Spleen (tissue), 11 donors: ENCODE measurements around the gene HIVEP1. TPM values are rescaled to one million over a fixed set of nuclear protein-coding genes. Genes with fewer than 3 reads are reported as not detected.

ENCODE experiments used
- DNase-seq: peaks from one replicate; pipeline ENCODE4 v3.0.0-alpha.2; 2020
- H3K27ac ChIP-seq, 8 donors: fragments of 200-600 bp; sonication (generic) in 7 of 8; 1 replicate in 4 of 8; 2 replicates in 4 of 8; pipeline versions ENCODE4 v1.5.0 to v1.8.0; 2016 to 2021; ENCODE audit warnings: inconsistent platforms in 4 of 8, mild to moderate bottlenecking in 4 of 8, moderate library complexity in 1 of 8
- H3K27me3 ChIP-seq, 7 donors: fragments of 200-600 bp; sonication (generic) in 6 of 7; replicated peaks in 1 of 7; 1 replicate in 4 of 7; 2 replicates in 3 of 7; pipeline versions ENCODE4 v1.5.0 to v1.8.0; 2016 to 2021; ENCODE audit warnings: inconsistent platforms in 3 of 7, mild to moderate bottlenecking in 1 of 7
- H3K36me3 ChIP-seq, 6 donors: fragments of 200-600 bp; sonication (generic) in 5 of 6; 1 replicate in 4 of 6; 2 replicates in 2 of 6; pipeline versions ENCODE4 v1.5.0 to v1.8.0; 2016 to 2021; ENCODE audit warnings: inconsistent platforms in 2 of 6
- H3K4me1 ChIP-seq, 6 donors: fragments of 200-600 bp; sonication (generic) in 5 of 6; 1 replicate in 3 of 6; 2 replicates in 3 of 6; pipeline versions ENCODE4 v1.5.0 to v1.8.0; 2016 to 2021; ENCODE audit warnings: inconsistent platforms in 3 of 6
- H3K4me3 ChIP-seq, 8 donors: fragments of 200-600 bp; sonication (generic) in 7 of 8; 1 replicate in 4 of 8; 2 replicates in 4 of 8; pipeline versions ENCODE4 v1.5.0 to v1.8.0; 2016 to 2021; ENCODE audit warnings: inconsistent platforms in 4 of 8, mild to moderate bottlenecking in 4 of 8, moderate library complexity in 2 of 8
- H3K9me3 ChIP-seq, 8 donors: fragments of 200-600 bp; sonication (generic) in 7 of 8; 1 replicate in 4 of 8; 2 replicates in 4 of 8; pipeline versions ENCODE4 v1.5.0 to v1.8.0; 2016 to 2021; ENCODE audit warnings: inconsistent platforms in 4 of 8
- POLR2A ChIP-seq, 3 donors: fragments of 450-650 bp; IDR thresholded peaks; one replicate each; pipeline ENCODE4 v1.5.1; 2017; ENCODE audit warnings: antibody characterized with exemption in 3 of 3, mild to moderate bottlenecking in 1 of 3
- POLR2AphosphoS5 ChIP-seq, 3 donors: sonication (generic); formaldehyde crosslinking; IDR thresholded peaks; one replicate each; pipeline ENCODE4 v1.5.1; 2017; ENCODE audit warnings: antibody characterized with exemption in 3 of 3
- WGBS, 5 donors: extraction: QIAGEN DNeasy Blood & Tissue Kit in 3 of 5; methylation state at CpG; one replicate each; pipeline versions ENCODE4 v1.1.5 to v1.1.7; 2013 to 2018; 5-methylcytosine and 5-hydroxymethylcytosine counted together
- intact Hi-C: fragments of 100-400 bp; cut with DNase I; formaldehyde crosslinking; loops from one replicate; pipeline ENCODE4 v1.15.0; 2023; ENCODE audit warnings: low total_unique reads
- polyA plus RNA-seq, 3 donors: library from polyadenylated mRNA; stranded (reverse); fragments of 200-250 nt; gene quantifications; one replicate each; pipeline ENCODE4 v1.2.1, GENCODE V29; 2013
- total RNA-seq, 7 donors: library from RNA; depleted of rRNA in 3 of 7; stranded (reverse); fragments of >200 nt in 3 of 7; fragmentation: NEBNext Ultra II Directional in 4 of 7; extraction: Animal tissue kit (Norgen Biotek cat#: 25700) in 4 of 7; gene quantifications; one replicate each; pipeline versions ENCODE4 v1.1.0 to v1.2.1, GENCODE V29; 2016 to 2021
- TF ChIP-seq, protein P1 (sequence below), 11 experiments: fragments of 200-600 bp in 7 of 11; fragments of 450-650 bp in 4 of 11; sonication (generic) in 4 of 11; IDR thresholded peaks in 8 of 11; conservative IDR thresholded peaks in 3 of 11; 1 replicate in 7 of 11; 2 replicates in 4 of 11; pipeline versions ENCODE4 v1.4.0 to v1.8.0; 2016 to 2021; ENCODE audit warnings: antibody characterized with exemption in 11 of 11, inconsistent platforms in 4 of 11, mild to moderate bottlenecking in 1 of 11
- donor health status: healthy with polysubstance abuse.
- donor health status: DM: no; HTN: no; CAD: no; lungs with moderate emphysema.
- donor health status: DM: no; HTN: no; CAD: no.
- donor health status: Bipolar disorder and iron deficiency.
- donor health status: healthy.
- donor health status: DM: no; HTN: no; CAD: no.
- donor health status: DM: yes; HTN: yes; CAD: no.

The HIVEP1 gene
- total and polyA plus RNA-seq, 10 donors = 2.8 to 64.1 (median 39.7) TPM

DNA sequence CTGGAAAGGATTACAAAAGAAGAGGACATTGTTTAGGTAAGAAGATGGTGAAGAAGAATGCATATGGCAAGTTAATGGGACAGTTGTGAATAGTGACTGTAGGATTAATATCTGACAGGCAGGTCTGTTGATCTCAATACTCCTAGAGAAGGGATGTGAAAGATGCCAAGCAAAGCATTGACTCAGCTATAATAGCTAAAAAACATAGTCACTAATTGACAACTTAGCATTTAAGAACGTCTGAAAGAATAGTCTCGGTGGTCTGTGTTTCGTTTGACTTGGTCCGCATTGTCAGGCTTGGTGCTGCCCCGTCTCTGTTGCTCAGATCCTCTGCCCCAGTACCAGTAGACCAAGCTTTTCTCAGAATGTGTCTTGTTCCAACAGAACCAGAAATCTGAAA lies 65.9 kb downstream of the HIVEP1 start:
- no peaks in the 10 kb centered on the region for H3K27me3 ChIP-seq
- peaks cover 5 to 44% (median 17%) of the 10 kb centered on the region in 6 donors for H3K4me1 ChIP-seq
- no peak for DNase-seq
- H3K9me3 ChIP-seq = no peaks in the 10 kb centered on the region
- H3K36me3 ChIP-seq = peaks cover 0 to 9% (median 0%) of the 10 kb centered on the region in 6 donors
- no peak for TF ChIP-seq POLR2A (IDR thresholded peaks at IDR 0.05)
- TF ChIP-seq, protein P1, sequence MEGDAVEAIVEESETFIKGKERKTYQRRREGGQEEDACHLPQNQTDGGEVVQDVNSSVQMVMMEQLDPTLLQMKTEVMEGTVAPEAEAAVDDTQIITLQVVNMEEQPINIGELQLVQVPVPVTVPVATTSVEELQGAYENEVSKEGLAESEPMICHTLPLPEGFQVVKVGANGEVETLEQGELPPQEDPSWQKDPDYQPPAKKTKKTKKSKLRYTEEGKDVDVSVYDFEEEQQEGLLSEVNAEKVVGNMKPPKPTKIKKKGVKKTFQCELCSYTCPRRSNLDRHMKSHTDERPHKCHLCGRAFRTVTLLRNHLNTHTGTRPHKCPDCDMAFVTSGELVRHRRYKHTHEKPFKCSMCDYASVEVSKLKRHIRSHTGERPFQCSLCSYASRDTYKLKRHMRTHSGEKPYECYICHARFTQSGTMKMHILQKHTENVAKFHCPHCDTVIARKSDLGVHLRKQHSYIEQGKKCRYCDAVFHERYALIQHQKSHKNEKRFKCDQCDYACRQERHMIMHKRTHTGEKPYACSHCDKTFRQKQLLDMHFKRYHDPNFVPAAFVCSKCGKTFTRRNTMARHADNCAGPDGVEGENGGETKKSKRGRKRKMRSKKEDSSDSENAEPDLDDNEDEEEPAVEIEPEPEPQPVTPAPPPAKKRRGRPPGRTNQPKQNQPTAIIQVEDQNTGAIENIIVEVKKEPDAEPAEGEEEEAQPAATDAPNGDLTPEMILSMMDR (IDR thresholded peaks at IDR 0.05 in 8 of 11, conservative IDR thresholded peaks at IDR 0.05 in 3 of 11) = no peak
- no peak for TF ChIP-seq POLR2AphosphoS5 (IDR thresholded peaks at IDR 0.05)
- no peak overlapping the region for H3K4me3 ChIP-seq
- WGBS, 5 donors = 93 to 95% (median 94%) methylated on average over 5 of the region's 5 CpGs
- intact Hi-C loops = no loop called here
- H3K27ac ChIP-seq = no peak overlapping the region

DNA sequence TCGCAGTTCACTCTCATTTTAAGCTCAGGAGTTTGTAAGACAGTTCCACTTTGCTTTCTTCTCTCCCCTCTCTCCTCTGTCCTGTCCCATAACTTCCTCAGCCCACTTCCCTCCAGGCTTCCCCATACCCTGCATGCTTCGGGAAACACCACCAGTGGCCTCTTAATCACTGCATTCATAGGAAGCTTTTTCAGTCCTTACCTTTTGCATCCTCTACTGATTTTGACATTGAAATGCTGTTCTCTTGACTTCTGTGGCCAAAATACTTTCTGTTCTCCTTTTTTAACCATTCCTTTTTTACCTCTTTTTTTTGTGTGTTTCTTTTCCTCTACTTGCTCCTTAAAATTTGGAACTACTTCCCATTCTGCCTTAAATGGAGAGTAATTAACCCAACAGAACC lies 69.7 kb downstream of the HIVEP1 start:
- peaks cover 0 to 9% (median 0%) of the 10 kb centered on the region in 6 donors for H3K36me3 ChIP-seq
- intact Hi-C loops = no loop called here
- H3K27me3 ChIP-seq = no peaks in the 10 kb centered on the region
- H3K27ac ChIP-seq = no peak overlapping the region
- H3K4me3 ChIP-seq = no peak overlapping the region
- DNase-seq = no peak
- TF ChIP-seq, protein P1 (IDR thresholded peaks at IDR 0.05 in 8 of 11, conservative IDR thresholded peaks at IDR 0.05 in 3 of 11) = no peak
- TF ChIP-seq POLR2A (IDR thresholded peaks at IDR 0.05) (no peak), POLR2AphosphoS5 (IDR thresholded peaks at IDR 0.05) (no peak)
- H3K9me3 ChIP-seq = no peaks in the 10 kb centered on the region
- peaks cover 9 to 58% (median 23%) of the 10 kb centered on the region in 6 donors for H3K4me1 ChIP-seq
- WGBS, 5 donors = 15 to 64% (median 55%) methylated on average over 2 of the region's 2 CpGs

DNA sequence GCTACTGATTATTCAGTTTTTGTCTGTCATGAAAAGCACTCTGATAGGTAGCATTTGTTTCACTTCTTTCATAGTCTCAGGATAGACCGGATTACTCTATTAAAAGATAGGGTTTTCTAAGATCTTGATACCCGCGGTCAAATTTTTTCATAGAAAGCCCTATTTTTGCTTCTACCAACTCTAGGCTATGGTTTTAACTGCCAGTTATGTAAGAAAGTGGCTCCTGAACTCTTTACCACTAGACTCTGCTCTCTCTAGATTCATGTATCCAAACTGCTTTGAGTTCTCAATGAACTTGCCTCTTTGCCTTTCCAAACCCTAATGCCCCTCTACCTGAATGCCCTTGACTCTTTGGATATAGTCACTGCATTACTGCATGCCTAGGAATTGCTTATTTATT lies 70.3 kb downstream of the HIVEP1 start:
- 96 to 98% (median 97%) methylated on average over 3 of the region's 3 CpGs for WGBS, 5 donors
- Histone ChIP-seq H3K27me3 (no peaks in the 10 kb centered on the region), H3K36me3 (peaks cover 0 to 9% (median 0%) of the 10 kb centered on the region in 6 donors), H3K9me3 (no peaks in the 10 kb centered on the region), H3K27ac (no peak overlapping the region), H3K4me1 (peaks cover 9 to 53% (median 23%) of the 10 kb centered on the region in 6 donors), H3K4me3 (no peak overlapping the region)
- intact Hi-C loops = no loop called here
- no peak for DNase-seq
- TF ChIP-seq POLR2AphosphoS5 (IDR thresholded peaks at IDR 0.05) (no peak), POLR2A (IDR thresholded peaks at IDR 0.05) (no peak)
- TF ChIP-seq, protein P1 (IDR thresholded peaks at IDR 0.05 in 8 of 11, conservative IDR thresholded peaks at IDR 0.05 in 3 of 11) = no peak

DNA sequence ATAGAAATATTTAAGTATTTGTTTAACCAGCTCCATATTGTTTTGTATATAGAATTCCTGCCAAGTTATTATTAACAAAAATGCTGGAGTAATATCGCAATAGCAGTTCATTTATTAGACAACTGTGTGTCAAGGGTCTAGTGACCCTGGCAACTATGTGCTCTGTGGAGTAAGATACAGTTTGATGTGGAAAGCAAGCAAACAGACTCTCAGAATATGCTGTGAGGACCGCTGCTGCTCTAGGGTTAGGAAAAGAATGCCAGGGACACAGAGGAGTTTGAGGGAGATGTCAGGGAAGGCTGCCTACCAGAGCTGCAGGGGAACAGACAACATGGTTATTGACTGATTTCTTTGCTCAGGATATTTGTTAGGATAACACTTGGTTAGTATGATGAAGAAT lies 71.2 kb downstream of the HIVEP1 start:
- no peaks in the 10 kb centered on the region for H3K9me3 ChIP-seq
- peaks cover 9 to 53% (median 23%) of the 10 kb centered on the region in 6 donors for H3K4me1 ChIP-seq
- intact Hi-C loops = no loop called here
- H3K27me3 ChIP-seq = no peaks in the 10 kb centered on the region
- no peak for DNase-seq
- peaks cover 0 to 5% (median 0%) of the 10 kb centered on the region in 6 donors for H3K36me3 ChIP-seq
- TF ChIP-seq, protein P1 (IDR thresholded peaks at IDR 0.05 in 8 of 11, conservative IDR thresholded peaks at IDR 0.05 in 3 of 11) = no peak
- TF ChIP-seq POLR2AphosphoS5 (IDR thresholded peaks at IDR 0.05) = no peak
- TF ChIP-seq POLR2A (IDR thresholded peaks at IDR 0.05) = no peak
- WGBS, 5 donors = 74 to 92% (median 89%) methylated on average over 2 of the region's 2 CpGs
- H3K4me3 ChIP-seq = no peak overlapping the region
- no peak overlapping the region for H3K27ac ChIP-seq
